ENCODE measurements around the gene PTPRA. TPM values are rescaled to one million over a fixed set of nuclear protein-coding genes. Genes with fewer than 3 reads are reported as not detected.
"Not testable (repeated sequence)": the region's sequence is repeated elsewhere in the genome, so short reads cannot be mapped to it uniquely, and the experiment has no call there.

PTPRA gene
- total RNA-seq, 2 donors from 2014 or later, result 41.4 to 55.5 TPM

DNA sequence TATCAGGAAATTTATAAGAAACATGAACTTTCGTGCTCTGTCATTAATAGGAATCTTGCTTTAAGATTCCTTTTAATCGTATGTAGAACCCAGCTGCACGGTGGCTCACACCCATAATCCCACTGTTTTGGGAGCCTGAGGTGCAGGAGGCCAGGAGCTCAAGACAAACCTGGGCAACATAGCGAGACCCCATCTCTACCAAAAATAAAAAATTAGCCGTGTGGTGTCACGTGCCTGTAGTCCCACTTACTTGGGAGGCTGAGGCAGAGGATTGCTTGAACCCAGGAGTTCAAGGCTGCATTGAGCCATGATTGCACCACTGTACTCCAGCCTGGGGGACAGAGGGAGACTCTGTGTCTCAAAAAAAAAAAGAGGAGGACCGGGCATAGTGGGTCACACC lies 7.4 kb downstream of the PTPRA start:
- intact Hi-C loops (cut with DNase I, micrococcal nuclease), result no loop called here
- ATAC-seq (no peak), DNase-seq (no peak)

DNA sequence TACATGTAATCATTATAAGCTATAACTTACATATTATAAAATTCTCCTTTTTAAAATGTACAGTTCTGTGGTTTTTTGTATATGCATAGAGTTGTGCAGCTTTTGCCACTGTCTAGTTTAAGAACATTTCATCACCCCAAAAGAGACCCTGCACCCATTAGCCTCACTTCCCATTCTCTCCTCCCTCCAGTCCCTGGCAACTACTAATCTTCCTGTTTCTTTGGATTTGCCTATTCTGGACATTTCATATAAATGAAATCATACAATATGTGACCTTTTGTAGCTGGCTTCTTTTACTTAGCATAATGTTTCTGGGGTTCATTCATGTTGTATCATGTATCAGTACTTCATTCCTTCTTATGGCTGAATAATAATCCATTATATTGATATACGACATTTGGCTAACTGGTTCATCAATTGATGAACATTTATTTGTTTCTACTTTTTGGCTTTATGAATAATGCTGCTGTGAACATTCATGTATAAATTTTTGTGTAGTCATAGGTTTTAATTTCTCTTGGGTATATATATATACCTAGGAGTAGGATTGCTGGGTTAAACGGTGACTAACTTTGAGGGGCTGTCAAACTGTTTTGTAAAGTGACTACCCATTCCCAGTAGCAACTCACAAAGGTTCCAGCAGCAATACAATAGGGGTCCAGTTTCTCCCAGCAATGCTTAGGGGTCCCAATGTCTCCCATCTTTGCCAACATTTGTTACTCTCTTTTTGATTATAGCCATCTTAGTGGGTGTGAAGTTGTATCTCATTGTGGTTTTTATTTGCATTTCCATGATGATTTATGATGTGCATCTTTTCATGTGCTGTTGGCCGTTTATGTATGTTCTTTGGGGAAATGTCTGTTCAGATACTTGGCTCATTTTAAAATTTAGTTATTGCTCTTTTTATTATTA lies 10.7 kb downstream of the PTPRA start:
- intact Hi-C loops (cut with DNase I, micrococcal nuclease), result no loop called here
- no peak for DNase-seq
- ATAC-seq, result no peak

DNA sequence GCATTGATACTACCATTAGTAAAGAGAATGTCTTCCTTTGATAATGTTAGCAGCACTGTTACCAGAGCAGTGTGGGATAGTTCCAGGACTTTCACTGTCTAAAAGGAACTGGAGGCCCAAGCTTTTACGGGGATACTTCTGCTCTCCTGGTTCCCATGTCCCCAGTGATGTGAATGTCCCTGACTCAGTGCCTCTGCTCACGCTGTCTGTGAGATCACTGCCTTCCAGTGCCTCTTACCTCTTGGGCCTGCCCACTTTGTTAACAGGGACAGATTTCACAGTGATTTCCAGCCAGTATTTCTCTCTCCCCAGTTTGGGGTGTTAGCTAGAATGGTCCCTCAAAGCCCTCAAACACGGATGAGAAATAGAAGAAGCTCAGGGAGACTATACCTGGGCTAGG lies 14.4 kb downstream of the PTPRA start:
- intact Hi-C loops (cut with DNase I, micrococcal nuclease), result no loop called here
- DNase-seq (no peak), ATAC-seq (no peak)

DNA sequence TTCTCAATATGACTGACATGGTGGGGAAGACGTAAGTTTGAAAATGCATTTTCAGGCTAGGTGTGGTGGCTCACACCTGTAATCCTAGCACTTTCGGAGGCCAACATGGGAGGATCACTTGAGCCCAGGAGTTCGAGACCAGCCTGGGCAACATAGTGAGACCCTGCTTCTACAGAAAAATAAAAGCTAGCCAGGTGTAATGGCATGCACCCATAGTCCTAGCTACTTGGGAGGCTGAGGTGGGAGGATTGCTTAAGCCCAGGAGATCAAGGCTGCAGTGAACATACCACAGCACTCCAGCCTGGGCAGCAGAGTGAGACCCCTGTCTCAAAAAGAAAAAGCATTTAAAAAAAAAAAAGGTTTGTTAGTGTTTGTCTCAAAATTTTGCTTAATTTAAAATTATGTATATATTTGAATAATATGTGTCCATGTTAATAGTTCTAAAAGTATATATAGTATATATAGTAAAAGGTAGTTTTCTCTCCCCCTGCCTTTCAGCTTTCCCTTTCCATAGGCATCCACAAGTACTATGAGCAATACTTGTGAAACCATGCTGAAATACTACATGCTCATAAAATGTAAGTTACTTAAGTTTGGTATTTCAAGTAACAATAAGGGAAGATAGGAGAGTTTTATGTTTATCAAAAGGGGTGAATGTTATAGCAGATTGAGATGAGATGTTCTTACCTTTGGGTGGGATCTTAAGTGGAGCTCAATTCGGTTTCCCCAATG lies 15.1 kb downstream of the PTPRA start:
- ATAC-seq (no peak), DNase-seq (no peak)
- intact Hi-C loops (cut with DNase I, micrococcal nuclease), result no loop called here

DNA sequence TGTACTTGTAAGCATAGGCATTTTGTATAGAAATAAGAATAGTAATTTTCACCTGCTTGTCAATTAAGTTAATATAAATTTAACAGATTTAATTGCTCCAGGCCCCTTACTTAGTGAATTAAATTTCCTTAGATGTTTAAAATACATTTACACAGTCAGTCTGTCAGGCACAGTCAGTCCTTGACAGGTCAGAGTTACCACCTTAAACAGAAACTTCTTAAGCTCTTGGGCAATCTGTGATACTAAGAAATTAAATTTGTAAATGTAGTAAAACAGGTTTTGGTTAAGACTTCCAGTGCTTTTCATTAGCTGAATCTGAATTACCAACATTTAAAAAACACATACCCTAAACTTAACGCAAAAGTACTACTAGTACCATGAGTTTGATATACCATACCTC lies 15.9 kb downstream of the PTPRA start:
- intact Hi-C loops (cut with DNase I, micrococcal nuclease), result no loop called here
- ATAC-seq, result no peak

DNA sequence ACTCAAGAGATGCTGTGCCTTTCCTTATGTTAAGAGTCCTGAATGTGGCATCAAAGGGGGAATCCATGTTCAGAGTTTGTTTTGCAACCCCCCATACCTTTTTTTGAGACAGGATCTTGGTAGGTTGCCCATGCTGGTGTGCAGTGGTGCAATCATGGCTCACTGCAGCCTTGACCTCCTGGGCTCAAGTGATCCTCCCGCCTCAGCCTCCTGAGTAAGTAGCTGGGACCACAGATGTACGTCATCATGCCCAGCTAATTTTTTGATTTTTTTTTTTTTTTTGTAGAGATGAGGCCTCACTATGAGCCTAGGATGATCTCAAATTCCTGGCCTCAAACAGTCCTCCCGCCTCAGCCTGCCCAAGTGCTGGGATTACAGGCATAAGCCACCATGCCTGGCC lies 16.5 kb downstream of the PTPRA start:
- no peak for ATAC-seq
- intact Hi-C loops (cut with DNase I, micrococcal nuclease), result no loop called here

More for the DNA sequence above, 15.9 kb downstream of the PTPRA start:
- no peak for DNase-seq

DNA sequence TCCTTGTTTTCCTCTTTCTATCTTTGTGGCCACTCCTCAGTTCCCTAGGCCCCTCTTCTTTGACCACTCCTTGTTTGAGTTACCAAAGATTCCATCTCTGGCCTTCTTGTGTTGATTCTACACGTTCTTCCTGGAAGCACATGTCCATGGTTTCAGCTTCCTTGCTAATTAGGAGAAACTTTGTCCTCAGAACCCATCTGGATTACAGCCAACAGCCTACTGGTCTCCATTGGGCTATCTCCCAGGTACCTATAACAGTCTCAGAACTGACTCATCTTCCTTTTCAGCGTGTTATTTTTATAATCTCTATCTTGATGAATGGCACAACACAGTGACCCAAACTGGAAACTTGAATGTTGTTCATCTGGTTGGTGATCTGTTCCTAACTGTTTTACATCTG lies 17.5 kb downstream of the PTPRA start:
- DNase-seq (no peak), ATAC-seq (peak; percentile 40)
- intact Hi-C loops (cut with DNase I, micrococcal nuclease), result no loop called here

More for the DNA sequence above, 16.5 kb downstream of the PTPRA start:
- DNase-seq, result no peak

DNA sequence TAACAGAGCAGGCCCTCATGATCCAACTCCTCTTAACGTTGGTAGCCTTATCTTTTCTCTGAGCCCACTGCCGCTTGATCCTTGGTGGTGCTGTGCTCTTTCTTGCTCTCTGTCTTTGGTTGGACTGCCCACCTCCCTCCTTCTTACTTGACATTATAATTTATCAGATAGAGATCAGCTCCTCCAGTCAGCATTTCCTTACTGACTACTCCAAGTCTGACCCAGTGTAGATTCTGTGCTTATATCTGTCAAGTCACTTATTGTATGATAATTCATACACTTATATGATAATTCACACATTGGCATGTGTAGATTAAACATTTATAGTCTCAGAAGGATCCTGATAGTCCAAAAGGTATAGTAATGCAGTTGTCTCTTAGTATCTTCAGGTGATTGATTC lies 18.1 kb downstream of the PTPRA start:
- intact Hi-C loops (cut with DNase I, micrococcal nuclease), result no loop called here
- DNase-seq (no peak), ATAC-seq (no peak)

DNA sequence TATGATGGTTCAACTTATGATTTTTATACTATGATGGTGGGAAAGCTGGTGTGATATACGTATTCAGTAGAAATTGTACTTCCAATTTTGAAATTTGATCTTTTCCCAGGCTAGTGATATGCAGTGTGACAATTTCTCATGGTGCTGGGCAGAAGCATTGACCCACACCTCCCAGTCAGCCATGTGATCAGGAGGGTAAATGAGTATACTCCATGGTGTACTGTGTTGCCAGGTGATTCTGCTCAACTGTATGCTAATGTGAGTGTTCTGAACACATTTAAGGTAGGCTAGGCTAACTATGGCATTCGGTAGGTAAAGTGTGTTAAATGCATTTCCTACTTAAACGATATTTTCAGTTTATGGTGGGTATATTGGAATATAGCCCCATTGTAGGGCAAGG lies 19.1 kb downstream of the PTPRA start:
- ATAC-seq (peak; percentile 95), DNase-seq (no peak)
- intact Hi-C loops (cut with DNase I, micrococcal nuclease), result no loop called here

DNA sequence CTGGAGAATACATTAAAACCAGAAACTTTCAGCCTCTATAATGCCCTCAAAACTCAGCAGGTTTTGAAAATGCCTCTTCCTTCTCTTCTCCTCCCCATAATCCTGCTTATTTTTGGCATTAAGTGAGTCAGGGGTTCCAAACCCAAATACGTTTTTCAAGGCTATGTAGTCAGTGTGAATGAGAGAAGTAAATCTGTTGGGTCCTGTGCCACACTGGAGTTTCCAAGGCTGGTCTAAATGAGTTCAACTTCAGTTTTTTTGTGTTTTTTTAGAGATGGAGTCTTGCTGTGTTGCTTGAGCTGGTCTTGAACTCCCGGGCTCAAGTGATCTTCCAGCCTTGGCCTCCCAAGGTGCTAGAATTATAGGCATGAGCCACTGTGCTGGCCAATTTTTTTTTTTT lies 20.9 kb downstream of the PTPRA start:
- ATAC-seq, result no peak

DNA sequence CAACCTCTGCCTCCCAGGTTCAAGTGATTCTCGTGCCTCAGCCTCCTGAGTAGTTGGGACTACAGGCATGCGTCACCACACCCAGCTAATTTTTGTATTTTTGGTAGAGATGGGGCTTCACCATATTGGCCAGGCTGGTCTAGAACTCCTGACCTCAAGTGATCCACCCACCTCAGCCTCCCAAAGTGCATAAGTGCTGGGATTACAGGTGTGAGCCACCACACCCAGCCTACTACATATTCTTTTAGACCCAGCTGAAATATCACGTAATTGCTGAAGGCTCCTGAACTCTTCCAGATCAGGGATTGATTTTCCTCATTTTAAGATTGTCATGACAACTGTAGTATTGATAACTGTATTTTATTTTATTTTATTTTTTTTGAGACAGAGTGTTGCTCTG lies 21.9 kb downstream of the PTPRA start:
- DNase-seq; intact Hi-C loops (cut with DNase I, micrococcal nuclease); ATAC-seq: not testable (repeated sequence)

More for the DNA sequence above, 20.9 kb downstream of the PTPRA start:
- no peak for DNase-seq
- intact Hi-C loops (cut with DNase I, micrococcal nuclease), result no loop called here

DNA sequence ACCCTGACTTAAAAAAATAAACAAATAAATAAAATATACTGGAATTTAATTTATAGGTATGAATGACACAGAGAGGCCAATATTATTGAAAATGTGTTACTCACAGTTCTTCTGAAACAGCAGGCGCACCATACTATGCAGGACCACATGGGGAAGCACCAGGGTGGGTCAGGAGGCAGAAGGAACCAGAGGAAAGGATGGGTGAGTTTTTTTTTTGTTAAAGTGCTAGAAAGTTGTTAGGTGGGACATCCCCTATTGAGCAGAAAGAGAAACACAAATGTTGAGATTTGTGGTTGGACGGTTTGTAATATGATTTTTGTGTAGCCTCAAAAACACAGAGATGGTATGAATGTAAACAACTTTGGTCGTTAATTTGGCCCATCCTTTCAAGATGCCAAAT lies 26.0 kb downstream of the PTPRA start:
- ATAC-seq, result no peak

DNA sequence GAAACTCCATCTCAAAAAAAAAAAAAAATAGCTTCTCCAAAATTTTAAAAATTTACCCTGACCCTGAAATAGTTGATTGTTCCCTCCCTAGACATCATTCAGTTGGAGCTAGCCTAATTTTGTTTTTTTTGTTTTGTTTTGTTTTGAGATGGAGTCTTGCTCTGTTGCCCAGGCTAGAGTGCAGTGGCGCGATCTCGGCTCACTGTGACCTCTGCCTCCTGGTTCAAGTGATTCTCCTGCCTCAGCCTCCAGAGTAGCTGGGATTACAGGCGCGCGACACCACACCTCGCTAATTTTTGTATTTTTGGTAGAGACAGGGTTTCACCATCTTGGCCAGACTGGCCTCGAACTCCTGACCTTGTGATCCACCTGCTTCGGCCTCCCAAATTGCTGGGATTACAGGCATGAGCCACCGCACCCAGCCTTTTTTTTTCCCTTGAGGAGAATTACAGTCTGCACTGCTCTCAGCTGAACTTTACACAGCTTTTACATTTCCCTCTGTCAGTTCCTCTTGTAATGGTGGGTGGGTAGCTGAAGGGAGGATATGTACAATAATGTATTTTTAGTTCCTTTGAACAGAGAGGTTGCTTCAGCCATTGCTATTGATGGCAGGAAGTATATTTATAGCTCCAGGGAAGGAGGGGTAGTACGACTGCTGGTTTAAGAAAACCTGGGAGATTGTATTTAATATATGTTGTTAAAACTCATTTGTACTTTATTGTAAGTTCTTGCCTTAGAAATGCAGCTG lies 27.7 kb downstream of the PTPRA start:
- DNase-seq (peak in 1 of 2 donors; percentile 9), ATAC-seq (peak; percentile 96)
- intact Hi-C loops (cut with DNase I, micrococcal nuclease), result no loop called here

More for the DNA sequence above, 26.0 kb downstream of the PTPRA start:
- intact Hi-C loops (cut with DNase I, micrococcal nuclease), result no loop called here
- no peak for DNase-seq

DNA sequence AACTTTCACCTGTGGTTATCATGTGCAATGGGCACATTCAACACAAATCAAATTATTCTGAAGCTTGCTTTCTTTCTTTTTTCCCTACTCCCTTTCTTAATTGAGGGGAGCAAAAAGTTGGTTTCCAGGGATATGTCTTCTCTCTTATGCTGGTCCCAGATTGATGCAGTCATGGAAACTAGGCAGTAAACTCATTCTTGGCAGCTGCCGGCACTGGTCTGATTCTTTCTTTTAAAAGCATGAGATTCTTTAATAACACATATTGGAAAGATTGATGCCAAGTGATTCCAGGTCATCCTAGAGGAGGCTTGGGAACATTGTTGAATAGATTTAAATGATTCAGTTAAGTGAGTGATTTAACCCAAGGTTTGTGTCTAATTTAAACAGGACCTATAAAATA lies 29.0 kb downstream of the PTPRA start:
- ATAC-seq (no peak), DNase-seq (no peak)
- intact Hi-C loops (cut with DNase I, micrococcal nuclease), result no loop called here

DNA sequence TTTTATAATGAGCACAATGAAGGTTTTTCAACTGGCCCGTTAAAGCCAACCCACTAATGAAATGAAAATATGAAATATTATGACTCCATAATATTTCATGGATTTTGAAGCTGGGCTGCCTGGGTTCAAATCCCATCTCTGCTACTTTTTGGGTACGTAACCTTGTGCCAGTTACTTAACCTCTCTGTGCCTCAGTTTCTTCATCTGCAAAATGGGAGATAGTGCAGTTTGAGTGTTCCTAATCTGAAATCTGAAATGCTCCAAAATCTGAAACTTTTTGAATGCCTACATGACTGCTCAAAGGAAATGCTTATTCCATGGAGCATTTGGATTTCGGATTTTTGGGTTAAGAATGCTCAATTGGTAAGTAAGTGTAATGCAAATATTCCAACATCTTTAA lies 29.5 kb downstream of the PTPRA start:
- ATAC-seq (no peak), DNase-seq (no peak)
- intact Hi-C loops (cut with DNase I, micrococcal nuclease), result no loop called here

DNA sequence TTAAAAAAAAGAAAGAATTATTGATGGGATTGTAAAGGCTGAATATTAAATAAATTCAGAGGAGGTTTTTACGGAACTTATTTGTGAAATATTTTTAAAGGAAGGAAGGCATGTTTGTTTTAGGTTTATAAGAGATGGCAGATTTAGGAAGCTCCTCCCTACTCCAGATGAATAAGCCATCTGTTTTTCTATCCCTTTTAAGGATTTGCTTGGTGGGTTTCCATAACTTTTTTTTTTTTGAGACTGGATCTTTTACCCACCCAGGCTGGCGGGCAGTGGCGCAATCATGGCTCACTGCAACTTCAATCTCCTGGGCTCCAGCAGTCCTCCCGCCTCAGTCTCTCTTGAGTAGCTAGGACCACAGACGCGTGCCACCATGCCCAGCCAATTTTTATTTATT lies 30.4 kb downstream of the PTPRA start:
- no peak for DNase-seq
- no peak for ATAC-seq
- intact Hi-C loops (cut with DNase I, micrococcal nuclease), result no loop called here

DNA sequence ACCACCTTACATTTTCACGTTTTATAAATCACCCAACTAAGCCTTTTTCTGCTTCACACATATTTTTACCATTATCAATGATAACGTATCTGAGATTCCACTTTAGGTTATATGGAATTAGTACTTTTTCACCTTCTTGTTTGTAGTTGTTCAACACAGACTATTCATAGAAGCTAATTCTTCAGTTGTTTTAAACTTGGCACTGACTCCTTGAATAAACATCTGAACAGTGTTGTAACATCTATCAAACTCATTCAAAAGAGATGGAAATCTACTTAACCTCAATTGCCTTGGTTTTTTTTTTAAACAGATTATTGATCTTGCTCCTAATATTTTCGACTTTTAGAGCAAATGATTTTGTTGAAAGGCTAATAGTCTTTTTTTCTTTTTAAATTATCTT lies 34.2 kb downstream of the PTPRA start:
- DNase-seq, result no peak
- intact Hi-C loops (cut with DNase I, micrococcal nuclease), result no loop called here
- ATAC-seq, result no peak

DNA sequence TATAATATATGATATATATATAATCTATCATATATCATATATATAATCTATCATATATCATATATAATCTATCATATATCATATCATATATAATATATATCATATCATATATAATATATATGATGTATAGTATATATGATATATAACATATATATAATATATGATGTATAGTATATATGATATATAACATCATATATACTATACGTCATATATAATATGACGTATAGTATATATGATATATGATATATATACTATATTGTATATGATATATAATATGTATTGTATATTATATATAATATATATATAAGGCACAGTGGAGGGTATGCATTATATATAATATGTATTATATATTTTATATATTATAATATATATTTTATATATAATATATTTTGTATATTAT lies 36.7 kb downstream of the PTPRA start:
- ATAC-seq (no peak), DNase-seq (no peak)
- intact Hi-C loops (cut with DNase I, micrococcal nuclease), result no loop called here

DNA sequence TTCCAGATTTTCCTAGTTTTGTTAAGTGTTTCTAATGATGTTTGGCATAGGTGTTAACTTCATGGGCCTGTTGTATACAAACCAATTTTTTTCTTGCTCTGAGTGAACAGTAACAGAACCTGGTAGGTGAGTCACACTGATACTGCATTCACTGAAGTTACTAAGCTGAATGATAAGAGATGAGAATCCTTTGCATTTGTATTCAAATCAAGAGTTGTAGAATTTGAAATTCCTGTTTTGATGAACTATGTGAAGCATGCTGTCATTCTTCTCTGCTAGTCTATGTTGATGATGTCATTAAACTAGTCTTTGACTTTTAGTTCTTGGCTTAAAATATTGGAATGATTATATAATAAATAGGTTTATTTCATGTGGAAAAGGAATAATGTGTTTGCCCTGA lies 37.9 kb downstream of the PTPRA start:
- DNase-seq (no peak), ATAC-seq (no peak)
- intact Hi-C loops (cut with DNase I, micrococcal nuclease), result no loop called here

DNA sequence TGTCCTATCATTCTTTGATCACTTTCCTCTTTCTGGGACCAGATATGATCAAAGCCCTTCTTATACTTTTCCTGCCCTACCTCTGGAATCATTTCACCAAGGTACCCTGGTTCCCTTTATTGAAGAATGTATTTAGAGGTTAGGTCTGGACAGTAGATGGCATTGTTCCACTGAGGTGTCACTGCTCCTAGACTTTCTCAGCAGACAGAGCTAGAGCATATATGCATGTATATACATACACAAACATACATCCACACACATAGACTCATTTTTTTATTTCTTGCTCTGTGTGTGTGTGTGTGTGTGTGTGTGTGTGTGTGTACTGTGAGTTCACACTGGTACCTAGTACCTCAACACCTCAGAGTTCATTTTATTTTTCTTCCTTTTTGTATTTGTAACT lies 40.9 kb downstream of the PTPRA start:
- intact Hi-C loops (cut with DNase I, micrococcal nuclease), result no loop called here
- DNase-seq, result no peak
- peak; percentile 77 for ATAC-seq
